Stromal cell of bone marrow (primary cell): Measurements from ENCODE around the gene NTSR1.

Experiments
- DNase-seq: peaks from one replicate; pipeline ENCODE4 v3.0.0-alpha.2; 2012; ENCODE audit warnings: low read depth

NTSR1 gene

GRCh38 chr20:62755817-62756724, 47.4 kb downstream of the NTSR1 start:
- DNase-seq: no peak

GRCh38 chr20:62758226-62758912, 49.7 kb downstream of the NTSR1 start:
- no peak for DNase-seq

GRCh38 chr20:62759981-62760431, 51.4 kb downstream of the NTSR1 start:
- no peak for DNase-seq

- no peak for DNase-seq
Measured at GRCh38 chr20:62760471-62760855, 51.8 kb downstream of the NTSR1 start.

- DNase-seq: no peak
Measured at GRCh38 chr20:62760856-62761758, 52.5 kb downstream of the NTSR1 start.

- DNase-seq: no peak
Measured at GRCh38 chr20:62761759-62762131, 53.1 kb downstream of the NTSR1 start.

- no peak for DNase-seq
Measured at GRCh38 chr20:62762376-62762775, 53.7 kb downstream of the NTSR1 start.

GRCh38 chr20:62762801-62763368, 54.2 kb downstream of the NTSR1 start:
- no peak for DNase-seq

GRCh38 chr20:62763404-62763803, 54.8 kb downstream of the NTSR1 start:
- DNase-seq: no peak

- no peak for DNase-seq
Measured at GRCh38 chr20:62764156-62764935, 55.7 kb downstream of the NTSR1 start.

GRCh38 chr20:62765021-62765420, 56.4 kb downstream of the NTSR1 start:
- DNase-seq: no peak

- no peak for DNase-seq
Measured at GRCh38 chr20:62765432-62766070, 56.9 kb downstream of the NTSR1 start.

GRCh38 chr20:62766071-62766450, 57.4 kb downstream of the NTSR1 start:
- DNase-seq: no peak

- no peak for DNase-seq
Measured at GRCh38 chr20:62766716-62767115, 58.1 kb downstream of the NTSR1 start.

- no peak for DNase-seq
Measured at GRCh38 chr20:62768234-62768546, 59.6 kb downstream of the NTSR1 start.

- DNase-seq: no peak
Measured at GRCh38 chr20:62768551-62769287, 60.1 kb downstream of the NTSR1 start.

GRCh38 chr20:62769346-62770071, 60.9 kb downstream of the NTSR1 start:
- DNase-seq: no peak

GRCh38 chr20:62770111-62770910, 61.7 kb downstream of the NTSR1 start:
- DNase-seq: no peak

- DNase-seq: no peak
Measured at GRCh38 chr20:62770916-62771315, 62.3 kb downstream of the NTSR1 start.
